Skeletal muscle satellite cell (primary cell): Measurements from ENCODE around the gene FBF1.

Source experiments
- H3K27me3 ChIP-seq: 2 replicates; pipeline ENCODE4 v1.7.0; 2013; ENCODE audit warnings: low read length; ENCODE audit not compliant: control insufficient read depth, insufficient read depth
- H3K36me3 ChIP-seq: 2 replicates; pipeline ENCODE4 v1.7.0; 2013; ENCODE audit warnings: mild to moderate bottlenecking, control low read depth, low read length; ENCODE audit not compliant: insufficient read depth
- H3K4me1 ChIP-seq: 2 replicates; pipeline ENCODE4 v1.7.0; 2013; ENCODE audit warnings: low read length; ENCODE audit not compliant: control insufficient read depth, insufficient read depth
- H3K4me2 ChIP-seq: 2 replicates; pipeline ENCODE4 v1.7.0; 2013; ENCODE audit warnings: mild to moderate bottlenecking, low read length
- H3K4me3 ChIP-seq: 2 replicates; pipeline ENCODE4 v1.7.0; 2013; ENCODE audit warnings: low read length
- H3K9ac ChIP-seq: 2 replicates; pipeline ENCODE4 v1.7.0; 2013; ENCODE audit warnings: mild to moderate bottlenecking, low read depth, low read length, moderate library complexity
- H3K9me3 ChIP-seq: replicated peaks from 2 replicates; pipeline ENCODE4 v1.7.0; 2013; ENCODE audit warnings: mild to moderate bottlenecking, control low read depth, low read length

FBF1 gene

DNA sequence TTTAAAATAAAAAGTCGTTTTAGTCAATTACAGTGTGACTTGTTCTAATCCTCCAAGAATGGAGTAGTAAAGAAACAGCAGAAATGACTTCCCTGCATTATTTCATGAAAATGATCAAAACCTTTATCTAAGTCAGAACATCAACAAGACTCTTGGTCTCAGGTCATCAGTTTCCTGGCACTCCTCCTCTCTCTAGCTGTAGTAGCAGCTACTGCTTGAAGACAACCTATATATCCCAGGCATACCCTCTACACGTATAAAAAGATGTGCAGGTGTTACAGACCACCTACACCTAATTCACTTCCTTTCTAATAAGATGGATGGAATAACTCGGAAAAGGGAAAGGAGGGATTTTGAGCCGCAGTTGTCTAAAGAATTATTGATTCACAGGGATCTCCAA, 1.6 kb upstream of the FBF1 start:
- H3K36me3 ChIP-seq: peaks cover 19% of the 10 kb centered on the region
- no peak overlapping the region for H3K4me2 ChIP-seq
- no peaks in the 10 kb centered on the region for H3K9me3 ChIP-seq
- no peaks in the 10 kb centered on the region for H3K27me3 ChIP-seq
- H3K4me1 ChIP-seq: peaks cover 11% of the 10 kb centered on the region
- H3K9ac ChIP-seq: no peak overlapping the region
- H3K4me3 ChIP-seq: no peak overlapping the region

DNA sequence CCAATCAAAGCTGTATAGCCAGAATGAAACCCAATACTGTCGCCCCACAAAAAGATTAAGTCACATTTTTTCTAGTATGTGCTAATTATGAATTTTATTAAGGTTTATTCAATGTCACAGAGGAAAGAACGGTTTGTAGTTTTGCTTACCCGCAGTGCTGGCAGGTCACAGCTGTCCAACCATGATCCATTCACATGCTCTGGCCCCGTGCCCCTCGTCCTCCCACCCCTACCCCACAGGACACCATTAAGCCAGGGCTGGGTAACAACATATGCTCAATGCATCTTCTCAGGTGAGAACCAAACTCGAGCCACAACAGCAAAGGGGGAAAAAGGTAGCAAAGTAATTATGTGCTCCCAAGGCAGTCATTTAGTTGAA, 589 bp upstream of the FBF1 start:
- Histone ChIP-seq H3K9ac (peak overlapping the region; percentile 9), H3K36me3 (peaks cover 13% of the 10 kb centered on the region), H3K4me1 (peaks cover 11% of the 10 kb centered on the region), H3K4me3 (peak overlapping the region; percentile 62), H3K4me2 (peak overlapping the region; percentile 91), H3K9me3 (no peaks in the 10 kb centered on the region), H3K27me3 (no peaks in the 10 kb centered on the region)

DNA sequence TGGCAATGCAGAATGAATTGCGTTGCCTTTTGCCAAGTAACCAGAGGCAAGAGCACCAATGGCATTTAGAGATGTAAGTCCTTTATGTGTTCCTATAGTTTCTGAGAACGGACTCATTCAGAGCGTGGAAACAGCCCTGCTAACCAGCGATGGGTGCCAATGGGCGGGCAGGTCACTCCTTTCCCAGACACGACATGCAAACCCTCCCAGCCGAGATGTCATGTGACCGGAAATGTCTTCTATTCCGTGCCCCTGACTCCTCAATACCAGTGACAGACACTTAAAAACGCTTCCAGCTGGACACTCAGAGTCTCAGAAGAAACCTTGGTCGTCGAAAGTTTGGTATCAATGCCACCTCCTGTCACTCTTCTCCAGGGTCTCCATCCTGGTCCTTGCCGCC, 3.2 kb downstream of the FBF1 start:
- Histone ChIP-seq H3K9me3 (no peaks in the 10 kb centered on the region), H3K36me3 (no peaks in the 10 kb centered on the region), H3K4me2 (no peak overlapping the region), H3K4me1 (peaks cover 11% of the 10 kb centered on the region), H3K4me3 (no peak overlapping the region), H3K9ac (no peak overlapping the region), H3K27me3 (no peaks in the 10 kb centered on the region)

DNA sequence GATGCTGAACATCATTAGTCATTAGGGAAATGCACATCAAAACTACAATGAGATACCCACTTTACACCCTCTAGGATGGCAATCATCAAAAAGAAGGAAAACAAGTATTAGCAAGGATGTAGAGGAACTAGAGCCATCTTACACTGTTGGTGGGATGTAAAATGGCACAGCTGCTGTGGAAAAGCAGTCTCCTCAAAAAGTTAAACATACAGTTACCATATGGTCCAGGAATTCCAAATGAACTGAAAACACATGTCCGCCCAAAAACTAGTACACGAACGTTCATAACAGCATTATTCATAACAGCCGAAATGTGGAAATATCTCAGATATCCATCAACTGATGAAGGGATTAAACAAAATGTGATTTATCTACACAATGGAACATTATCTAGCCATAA, 7.0 kb downstream of the FBF1 start:
- Histone ChIP-seq H3K27me3 (no peaks in the 10 kb centered on the region), H3K9ac (no peak overlapping the region), H3K4me3 (no peak overlapping the region), H3K9me3 (no peaks in the 10 kb centered on the region), H3K36me3 (no peaks in the 10 kb centered on the region), H3K4me2 (no peak overlapping the region), H3K4me1 (no peaks in the 10 kb centered on the region)

DNA sequence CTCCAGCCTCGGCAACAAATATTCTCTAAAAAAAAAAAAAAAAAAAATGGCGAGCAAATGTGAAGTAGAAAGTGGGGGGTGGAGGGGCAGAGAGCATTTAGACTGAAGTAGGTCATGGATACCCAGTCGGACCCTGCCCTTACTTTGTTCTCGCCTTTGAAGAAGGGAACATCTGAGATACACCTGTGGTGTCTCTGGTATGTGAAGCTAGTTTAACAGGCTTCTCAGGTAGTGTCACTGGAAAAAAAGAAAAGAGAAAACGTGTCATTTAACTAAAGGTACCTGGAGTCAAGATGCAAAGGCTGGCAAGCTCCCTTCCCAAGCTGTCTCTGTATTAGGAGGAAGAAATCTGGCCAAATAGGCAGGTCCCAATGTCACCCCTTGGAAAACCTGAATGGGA, 8.0 kb downstream of the FBF1 start:
- no peaks in the 10 kb centered on the region for H3K27me3 ChIP-seq
- H3K9ac ChIP-seq: no peak overlapping the region
- H3K4me1 ChIP-seq: no peaks in the 10 kb centered on the region
- H3K4me3 ChIP-seq: no peak overlapping the region
- peaks cover 4% of the 10 kb centered on the region for H3K36me3 ChIP-seq
- no peaks in the 10 kb centered on the region for H3K9me3 ChIP-seq
- H3K4me2 ChIP-seq: no peak overlapping the region

DNA sequence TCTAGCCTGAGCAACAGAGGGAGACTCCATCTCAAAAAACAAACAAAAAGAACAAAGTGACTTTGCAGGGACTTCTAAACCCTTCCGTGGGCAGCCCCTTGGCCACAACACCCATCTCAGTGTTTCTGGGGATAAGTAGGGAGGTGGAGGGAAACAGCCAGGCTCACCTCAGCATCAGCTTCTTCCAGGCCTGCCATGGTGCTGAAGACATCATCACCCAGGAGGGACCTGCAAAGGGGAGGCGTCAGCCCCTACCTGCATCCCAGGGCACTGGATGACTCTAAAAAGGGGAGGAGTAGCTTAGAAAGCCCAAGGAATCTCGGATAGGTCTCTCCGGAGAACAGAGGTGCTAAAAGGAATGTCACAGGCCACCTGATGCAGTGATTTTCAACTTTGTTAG, 9.8 kb downstream of the FBF1 start:
- H3K4me3 ChIP-seq: no peak overlapping the region
- no peak overlapping the region for H3K4me2 ChIP-seq
- peaks cover 5% of the 10 kb centered on the region for H3K36me3 ChIP-seq
- H3K4me1 ChIP-seq: no peaks in the 10 kb centered on the region
- no peak overlapping the region for H3K9ac ChIP-seq
- no peaks in the 10 kb centered on the region for H3K9me3 ChIP-seq
- H3K27me3 ChIP-seq: no peaks in the 10 kb centered on the region

DNA sequence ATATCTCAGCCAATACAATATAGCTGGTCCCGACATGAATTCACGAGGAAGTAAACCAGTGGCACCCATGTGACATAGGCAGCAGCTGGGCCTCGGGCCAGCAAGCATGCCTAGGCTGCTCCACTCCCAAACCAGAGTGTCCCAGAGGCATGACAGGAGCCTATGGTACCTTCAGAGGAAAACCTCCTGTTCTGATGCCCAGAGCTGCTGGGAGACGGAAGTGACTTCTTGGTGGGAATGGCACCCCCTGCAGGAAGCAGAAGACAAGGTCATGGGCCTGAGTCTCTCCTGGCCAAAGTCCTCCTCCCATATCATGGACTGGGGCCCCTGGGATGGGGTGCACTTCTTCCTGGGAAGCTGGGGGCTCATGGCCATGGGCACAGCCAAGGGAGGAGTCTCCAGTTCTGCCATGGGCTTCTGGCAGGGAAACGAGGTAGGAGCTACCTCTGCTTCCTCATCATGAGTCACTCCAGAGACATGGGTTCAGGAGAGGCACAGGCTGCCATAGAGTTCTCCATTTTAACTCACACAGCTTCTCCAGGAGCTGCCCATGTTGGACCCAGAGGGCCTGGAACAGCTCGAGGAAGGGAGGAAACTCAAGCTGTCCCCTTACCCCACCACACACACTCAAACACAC, 13.4 kb downstream of the FBF1 start:
- no peaks in the 10 kb centered on the region for H3K9me3 ChIP-seq
- H3K4me2 ChIP-seq: no peak overlapping the region
- no peak overlapping the region for H3K9ac ChIP-seq
- H3K27me3 ChIP-seq: no peaks in the 10 kb centered on the region
- H3K4me3 ChIP-seq: no peak overlapping the region
- H3K36me3 ChIP-seq: peaks cover 24% of the 10 kb centered on the region
- no peaks in the 10 kb centered on the region for H3K4me1 ChIP-seq

DNA sequence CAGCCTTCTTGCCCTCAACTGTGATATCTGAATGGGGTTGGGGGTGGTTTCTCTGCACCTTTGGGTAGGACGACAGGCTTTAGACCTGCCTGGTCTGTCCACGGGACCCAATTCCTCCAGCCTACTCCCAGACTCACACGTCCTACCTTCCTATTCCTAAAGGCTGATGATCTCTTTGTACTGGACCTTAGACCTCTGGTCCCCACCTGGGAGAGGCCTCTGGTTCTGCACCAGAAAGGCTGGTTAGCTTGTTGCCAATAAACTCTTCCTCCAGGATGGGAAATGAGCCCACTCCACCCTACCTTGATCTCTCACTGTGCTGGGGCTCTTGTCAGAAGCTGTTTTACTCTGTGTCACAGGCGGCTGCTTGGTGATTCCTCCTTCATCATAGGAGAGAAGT, 14.4 kb downstream of the FBF1 start:
- Histone ChIP-seq H3K4me3 (no peak overlapping the region), H3K27me3 (no peaks in the 10 kb centered on the region), H3K36me3 (peaks cover 24% of the 10 kb centered on the region), H3K4me1 (no peaks in the 10 kb centered on the region), H3K9me3 (no peaks in the 10 kb centered on the region), H3K9ac (no peak overlapping the region), H3K4me2 (no peak overlapping the region)

DNA sequence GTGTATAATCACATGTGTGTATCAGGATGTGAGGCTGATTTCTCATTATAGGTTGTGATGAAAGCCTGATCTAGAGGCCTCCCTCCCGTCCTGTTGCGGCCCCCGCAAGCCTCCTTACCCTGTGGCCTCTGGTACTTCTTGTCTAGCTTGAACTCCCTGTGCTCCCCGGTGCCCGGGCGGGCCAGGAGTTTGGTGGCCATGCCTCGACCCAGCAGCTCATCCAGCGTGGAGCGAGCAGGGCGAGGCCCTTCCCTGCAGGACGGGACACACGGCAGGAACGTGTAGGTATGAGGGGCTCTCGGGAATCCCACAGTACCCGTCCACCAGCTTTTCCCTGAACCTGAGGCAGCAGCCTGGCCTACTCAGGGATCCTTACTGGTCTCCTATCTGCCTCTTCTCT, 14.9 kb downstream of the FBF1 start:
- H3K4me2 ChIP-seq: no peak overlapping the region
- H3K36me3 ChIP-seq: peaks cover 24% of the 10 kb centered on the region
- H3K4me3 ChIP-seq: no peak overlapping the region
- H3K27me3 ChIP-seq: no peaks in the 10 kb centered on the region
- no peaks in the 10 kb centered on the region for H3K4me1 ChIP-seq
- H3K9ac ChIP-seq: no peak overlapping the region
- H3K9me3 ChIP-seq: no peaks in the 10 kb centered on the region

DNA sequence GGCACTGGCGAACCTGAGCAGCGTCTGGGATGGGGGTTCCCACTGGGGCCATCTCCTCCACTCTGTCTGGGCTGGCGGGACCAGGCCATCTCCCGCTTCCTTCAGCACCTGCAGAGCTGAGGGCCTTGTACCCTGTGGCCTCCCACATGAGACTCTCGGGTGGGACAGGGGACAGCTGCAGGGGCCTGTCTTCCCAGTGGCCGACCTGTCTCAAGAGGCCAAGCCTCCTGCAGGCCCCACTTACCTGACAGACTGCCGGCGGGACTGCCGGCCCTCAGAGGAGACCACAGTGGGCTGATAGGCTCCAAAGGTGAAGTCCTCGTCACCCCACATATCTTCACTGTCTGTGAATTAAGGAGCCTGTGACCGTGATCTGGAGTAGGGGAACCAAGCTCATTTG, 15.7 kb downstream of the FBF1 start:
- Histone ChIP-seq H3K4me3 (no peak overlapping the region), H3K36me3 (peaks cover 24% of the 10 kb centered on the region), H3K4me1 (no peaks in the 10 kb centered on the region), H3K9ac (no peak overlapping the region), H3K9me3 (no peaks in the 10 kb centered on the region), H3K27me3 (no peaks in the 10 kb centered on the region), H3K4me2 (no peak overlapping the region)

DNA sequence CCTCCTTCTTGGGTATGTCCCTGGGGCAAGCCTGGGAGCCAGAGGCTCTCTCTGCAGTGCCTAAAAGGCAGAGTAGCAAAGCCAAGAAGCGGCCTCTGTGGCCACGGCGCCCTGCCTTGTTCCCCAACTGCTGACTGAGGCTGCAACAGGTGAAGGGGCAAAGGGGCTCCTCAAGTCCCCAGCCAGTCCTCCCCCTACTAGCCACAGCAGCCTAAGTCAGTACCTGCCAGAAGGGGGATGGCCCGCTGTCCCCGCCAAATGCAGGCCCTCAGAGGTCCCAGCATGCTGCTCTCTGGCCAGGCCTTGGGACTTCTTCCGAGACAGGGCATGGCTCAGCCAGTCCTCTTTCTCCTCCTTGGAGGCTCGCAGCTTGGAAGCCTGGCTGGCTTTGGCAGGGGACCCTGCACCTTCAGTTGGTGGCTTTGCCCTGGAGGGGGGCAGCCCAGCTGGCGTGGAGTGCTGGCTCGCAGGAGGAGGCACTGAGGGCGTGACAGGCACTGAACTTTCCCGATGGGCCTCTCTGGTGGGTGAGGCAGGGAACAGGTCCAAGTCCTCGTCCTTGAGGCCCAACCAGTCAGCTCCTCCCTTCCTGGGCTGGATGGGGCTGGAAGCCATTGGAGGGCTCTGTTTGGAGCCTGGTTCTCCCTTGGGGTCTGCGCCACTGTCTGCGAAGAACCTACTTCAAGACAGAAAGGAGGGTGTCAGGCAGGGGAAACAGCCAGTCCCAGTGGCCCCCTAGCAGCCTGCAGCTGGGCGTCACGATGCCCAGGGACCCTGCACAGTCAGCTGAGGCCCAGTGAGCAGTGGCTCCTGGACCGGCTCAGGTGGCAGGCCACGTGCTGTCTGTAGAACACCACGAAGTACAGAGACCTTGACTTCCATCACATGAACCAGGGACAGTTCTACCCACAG, 17.6 kb downstream of the FBF1 start:
- no peaks in the 10 kb centered on the region for H3K9me3 ChIP-seq
- H3K4me2 ChIP-seq: no peak overlapping the region
- no peak overlapping the region for H3K9ac ChIP-seq
- H3K36me3 ChIP-seq: peaks cover 28% of the 10 kb centered on the region
- H3K4me1 ChIP-seq: no peaks in the 10 kb centered on the region
- no peaks in the 10 kb centered on the region for H3K27me3 ChIP-seq
- H3K4me3 ChIP-seq: no peak overlapping the region
